HG02885 (cell line): ENCODE results near the gene LRRFIP2.

Experiments used
- ATAC-seq: cut with Tn5 transposase; IDR thresholded peaks from one replicate; pipeline ENCODE4 v1.9.1; 2021; ENCODE audit warnings: mild to moderate bottlenecking; ENCODE audit not compliant: unreplicated experiment, poor library complexity

The LRRFIP2 gene

DNA sequence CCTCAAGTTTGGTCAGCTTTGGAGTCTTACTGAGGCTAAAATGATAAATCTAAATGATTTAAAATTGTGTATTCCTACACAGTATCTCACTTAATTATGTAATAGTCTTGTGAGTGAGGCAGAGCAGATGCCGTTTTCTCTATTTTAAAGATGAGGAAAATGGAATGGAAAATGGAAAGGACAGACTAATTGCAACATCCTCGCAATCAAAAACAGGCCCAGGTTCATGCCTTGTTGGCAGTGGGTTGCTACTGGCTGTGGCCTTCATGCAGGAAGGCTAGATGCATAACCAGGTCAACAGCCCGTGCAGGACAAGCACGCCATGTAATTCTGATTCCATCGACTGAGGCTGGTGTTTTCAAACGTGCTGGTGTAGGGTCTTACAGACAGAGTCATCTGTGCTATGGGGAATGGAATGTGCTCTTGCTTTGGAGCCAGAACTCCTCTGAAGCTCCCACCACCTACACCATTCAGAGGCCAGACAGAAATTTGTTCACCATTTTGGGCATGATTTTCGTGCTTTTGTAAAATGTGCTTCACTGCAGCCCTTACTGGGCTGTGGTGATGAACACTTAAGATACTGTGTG is 143.2 kb downstream of the LRRFIP2 start:
- ATAC-seq = no peak

DNA sequence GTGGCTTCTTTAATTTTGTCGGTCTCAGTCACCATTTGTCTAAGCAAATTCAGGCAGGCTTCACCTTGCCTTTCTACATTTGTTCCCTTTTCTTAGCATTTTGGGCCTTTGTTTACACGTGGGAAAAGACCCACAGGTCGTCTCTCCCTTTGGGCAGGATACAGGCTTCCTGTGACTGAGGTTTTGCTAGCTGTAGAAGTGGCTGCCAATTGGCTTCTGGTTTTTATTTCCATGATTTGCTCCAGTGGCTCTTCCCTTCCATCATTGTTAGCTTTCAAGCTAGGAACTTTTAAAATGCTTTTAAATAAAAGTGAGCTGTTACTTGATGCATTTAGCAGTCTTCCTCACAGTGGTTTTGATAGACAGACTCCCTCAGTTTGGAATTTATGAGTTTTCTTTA is 143.8 kb downstream of the LRRFIP2 start:
- no peak for ATAC-seq

DNA sequence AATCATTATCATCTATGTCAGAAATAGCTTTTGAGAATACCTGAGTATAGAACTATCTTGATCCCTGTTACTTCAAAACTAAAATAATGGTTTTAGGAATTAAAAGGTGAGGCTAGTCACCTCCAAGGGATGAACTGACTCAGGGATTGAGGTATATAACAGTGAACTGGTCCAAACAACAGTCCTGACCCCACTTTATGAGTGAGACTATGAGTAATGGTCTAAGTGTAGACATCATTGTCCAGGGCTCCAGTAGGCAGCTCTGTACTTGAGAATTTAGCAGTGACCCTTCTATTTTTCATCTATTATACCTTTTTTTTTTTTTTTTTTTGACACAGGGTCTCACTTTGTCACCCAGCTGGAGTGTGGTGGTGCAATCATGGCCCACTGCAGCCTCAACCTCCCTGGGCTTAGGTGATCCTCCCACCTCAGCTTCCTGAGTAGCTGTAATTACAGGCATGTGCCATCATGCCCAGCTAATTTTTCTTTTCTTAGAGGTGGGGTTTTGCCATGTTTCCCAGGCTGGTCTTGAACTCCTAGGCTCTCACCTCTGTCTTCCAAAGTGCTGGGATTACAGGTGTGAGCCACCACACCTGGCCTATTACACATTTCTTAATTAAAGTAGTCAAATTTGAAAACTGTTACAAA is 144.7 kb downstream of the LRRFIP2 start:
- ATAC-seq = no peak

DNA sequence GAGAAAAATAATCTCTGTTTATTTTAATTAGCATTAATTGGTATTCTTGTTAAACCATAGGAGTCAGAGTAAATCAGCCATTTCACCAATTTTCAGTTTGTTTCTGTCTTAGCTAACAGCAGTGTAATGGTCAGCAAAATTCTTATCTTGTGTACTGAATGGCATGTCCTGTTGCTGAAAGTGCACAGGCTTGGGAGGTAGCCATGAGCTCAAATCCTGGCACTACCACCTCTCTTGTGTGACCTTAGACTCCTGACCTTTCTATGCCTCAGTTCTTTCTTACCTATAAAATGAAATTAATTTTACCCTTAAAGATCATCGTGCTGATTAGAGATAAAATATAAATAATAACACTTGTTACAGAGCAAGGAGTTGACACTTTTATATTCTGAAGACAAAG is 145.3 kb downstream of the LRRFIP2 start:
- ATAC-seq = no peak

DNA sequence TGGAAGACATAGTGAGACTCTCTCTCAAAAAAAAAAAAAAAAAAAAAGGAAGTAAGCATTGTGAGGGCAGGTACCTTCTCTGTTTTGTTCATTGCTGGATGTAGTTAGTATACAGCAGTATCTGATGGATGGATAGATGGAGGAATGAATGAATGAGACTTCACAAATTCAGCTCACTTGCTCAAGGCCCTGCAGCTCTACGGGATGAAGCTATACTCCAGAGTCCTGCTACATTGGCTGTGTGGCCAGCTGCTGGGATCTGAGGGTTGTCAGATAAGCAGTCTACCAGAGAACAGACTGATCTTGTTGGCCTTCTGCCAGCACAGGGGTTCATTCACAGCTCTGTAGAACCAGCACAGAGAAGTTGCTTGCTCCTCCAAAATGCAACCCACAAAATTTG is 146.1 kb downstream of the LRRFIP2 start:
- ATAC-seq = no peak

DNA sequence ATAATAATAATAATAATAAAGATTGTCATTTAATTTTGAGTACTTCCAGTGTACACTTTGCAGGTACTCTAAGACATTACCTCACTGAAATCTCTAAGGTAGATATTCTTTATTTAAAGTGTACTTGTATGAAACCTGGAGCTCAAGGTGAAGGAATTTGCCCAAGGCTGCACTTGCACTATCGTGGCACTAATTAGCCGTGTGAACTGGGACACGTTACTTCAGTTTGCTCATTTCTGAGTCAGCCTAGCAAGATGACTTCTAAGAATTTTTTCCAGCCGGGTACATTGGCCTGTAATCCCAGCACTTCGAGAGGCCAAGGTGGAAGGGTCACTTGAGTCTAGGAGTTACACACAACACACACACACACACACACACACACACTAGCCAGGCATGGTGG is 147.5 kb downstream of the LRRFIP2 start:
- no peak for ATAC-seq

DNA sequence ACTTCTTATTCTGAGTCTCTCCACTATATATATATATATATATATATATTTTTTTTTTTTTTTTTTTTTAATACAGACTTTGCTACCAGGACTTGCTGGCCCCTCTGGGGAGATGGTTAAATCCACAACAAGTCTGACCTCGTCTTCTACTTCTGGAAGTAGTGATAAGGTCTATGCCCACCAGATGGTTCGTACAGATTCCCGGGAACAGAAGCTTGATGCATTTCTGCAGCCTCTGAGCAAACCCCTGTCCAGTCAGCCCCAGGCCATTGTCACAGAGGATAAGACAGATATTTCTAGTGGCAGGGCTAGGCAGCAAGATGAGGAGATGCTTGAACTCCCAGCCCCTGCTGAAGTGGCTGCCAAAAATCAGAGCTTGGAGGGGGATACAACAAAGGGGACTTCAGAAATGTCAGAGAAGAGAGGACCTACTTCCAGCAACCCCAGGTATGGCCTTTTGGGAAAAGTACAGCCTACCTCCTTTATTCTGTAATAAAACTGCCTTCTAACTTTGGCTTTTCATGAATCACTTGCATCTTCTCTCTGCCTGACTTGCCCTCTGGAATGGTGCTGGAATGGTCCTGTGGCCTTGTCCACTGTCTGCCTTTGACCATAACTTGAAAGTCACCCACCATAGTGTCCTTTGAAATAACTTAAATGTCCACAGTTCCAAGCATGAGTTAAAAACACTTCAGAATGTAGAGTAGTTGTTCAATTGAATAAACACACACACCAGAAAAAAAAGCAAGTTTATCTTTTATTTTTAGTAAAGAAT is 148.6 kb downstream of the LRRFIP2 start:
- ATAC-seq = no peak

DNA sequence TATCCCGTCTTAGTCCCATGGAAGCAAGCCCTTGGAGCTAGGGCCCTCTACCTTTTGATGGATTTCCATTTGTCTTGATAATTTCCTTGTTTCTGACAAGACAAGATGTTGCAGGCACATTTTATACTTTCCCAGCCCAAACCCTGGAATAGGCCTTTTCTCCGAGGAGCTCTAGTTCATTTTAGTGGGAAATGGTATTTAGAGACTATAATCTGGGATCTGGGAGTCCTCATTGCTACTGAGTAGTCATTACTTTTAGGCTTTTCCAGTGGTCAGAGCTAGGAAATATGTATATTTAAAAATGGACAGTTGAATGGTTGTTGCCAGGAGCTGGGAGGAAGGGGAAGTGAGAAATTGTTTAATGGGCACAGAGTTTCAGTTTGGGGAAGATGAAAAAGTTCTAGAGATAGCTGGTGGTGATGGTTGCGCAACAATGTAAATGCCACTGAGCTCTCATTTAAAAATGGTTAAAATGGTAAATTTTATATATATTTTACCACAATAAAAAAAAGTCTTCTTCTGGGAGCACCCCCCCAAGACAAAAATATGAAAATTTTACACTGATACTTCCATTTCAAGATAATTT is 149.5 kb downstream of the LRRFIP2 start:
- no peak for ATAC-seq

DNA sequence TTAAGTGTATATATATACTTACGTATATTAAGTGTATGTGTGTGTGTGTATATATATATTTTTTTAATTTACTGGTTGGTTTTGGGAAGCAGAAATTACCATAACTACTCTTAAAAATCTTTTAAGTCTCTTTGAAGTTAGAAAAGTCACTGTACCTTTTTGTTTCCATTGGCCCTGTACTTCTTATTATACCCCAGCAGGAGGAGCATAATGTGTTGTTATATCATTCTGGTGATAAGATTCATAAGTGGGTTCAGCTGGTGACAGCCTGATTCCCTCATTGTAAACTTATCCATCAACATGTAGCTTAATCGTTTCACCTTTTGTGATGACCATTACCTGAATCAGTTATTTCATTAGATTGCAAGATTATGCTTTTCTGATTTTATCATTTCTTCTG is 150.3 kb downstream of the LRRFIP2 start:
- ATAC-seq = no peak

DNA sequence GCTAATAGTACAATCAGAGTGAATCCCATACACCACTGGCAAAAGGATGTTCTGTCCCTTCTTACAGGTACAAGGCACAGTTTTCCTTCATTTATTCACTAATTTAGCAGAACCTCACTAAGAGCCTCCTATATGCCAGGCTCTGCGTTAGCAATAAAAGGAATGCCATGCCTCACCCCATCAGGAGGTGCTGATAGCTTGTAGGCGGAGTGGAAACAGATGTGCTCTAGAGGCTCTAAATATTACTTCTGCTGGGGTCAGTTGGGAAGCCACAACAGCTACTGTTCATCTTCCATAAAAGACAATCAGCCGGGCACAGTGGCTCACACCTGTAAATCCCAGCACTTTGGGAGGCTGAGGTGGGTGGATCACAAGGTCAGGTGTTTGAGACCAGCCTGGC is 156.7 kb downstream of the LRRFIP2 start:
- no peak for ATAC-seq

DNA sequence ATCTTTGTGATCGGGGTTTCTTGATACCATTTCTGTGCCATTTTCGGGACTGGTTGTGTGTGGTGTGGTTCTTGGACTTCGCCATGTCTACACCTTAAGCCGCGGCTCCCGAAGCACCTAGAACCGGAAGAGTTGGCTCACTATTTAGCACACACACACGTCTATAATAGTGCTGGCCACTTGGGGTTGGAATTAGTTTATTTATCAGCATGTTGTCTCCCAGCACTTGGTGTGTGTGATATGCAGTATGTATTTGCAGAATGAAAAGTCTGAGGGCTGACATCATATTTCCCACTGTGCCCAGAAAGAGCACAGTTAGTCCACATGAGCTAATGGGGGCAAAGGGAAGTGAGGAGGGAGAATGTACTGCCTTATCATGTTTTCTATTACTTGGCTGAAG is 157.5 kb downstream of the LRRFIP2 start:
- no peak for ATAC-seq

DNA sequence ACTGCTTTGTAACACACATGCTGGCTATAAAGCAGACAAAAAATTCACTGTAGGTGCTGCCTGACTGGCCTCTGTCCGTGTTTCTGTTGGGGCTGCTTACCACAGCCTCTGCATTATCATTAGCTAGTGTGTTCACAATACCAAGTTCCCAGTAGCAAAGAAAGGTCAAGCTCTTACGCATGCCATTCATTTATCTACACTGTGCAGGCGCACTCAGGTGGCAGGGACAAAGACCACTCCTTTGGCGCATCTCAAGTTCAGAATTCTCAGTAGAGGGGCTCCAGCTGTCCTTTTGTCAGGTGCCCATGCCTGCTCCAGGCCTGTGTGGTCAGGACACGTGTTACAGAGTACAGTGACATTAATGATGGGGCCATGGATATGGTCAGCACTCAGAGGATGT is 158.7 kb downstream of the LRRFIP2 start:
- no peak for ATAC-seq

DNA sequence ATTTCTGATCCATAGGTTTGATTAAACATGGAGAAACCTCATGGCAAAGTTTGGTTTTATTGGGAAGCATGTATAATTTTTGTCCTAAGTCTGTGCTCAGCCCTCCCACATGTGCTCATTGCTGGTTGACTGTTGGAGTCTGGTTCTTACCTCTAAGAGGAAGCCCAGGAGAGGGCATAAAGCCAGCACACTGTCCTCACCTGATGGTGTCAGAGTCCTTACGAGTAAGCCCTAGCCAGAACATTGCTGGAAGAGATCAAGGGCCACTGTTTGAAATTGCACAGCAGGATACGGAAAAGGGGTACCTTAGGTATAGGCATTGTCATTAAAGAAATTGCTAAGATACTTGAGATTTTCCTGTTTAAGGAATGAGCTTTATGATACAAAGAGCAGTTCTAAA is 159.8 kb downstream of the LRRFIP2 start:
- no peak for ATAC-seq
